Endodermal cell (in vitro differentiated cells): Measurements from ENCODE around the gene EHD4. TPM values are rescaled to one million over a fixed set of nuclear protein-coding genes. Genes with fewer than 3 reads are reported as not detected.
A peak's percentile ranks its signal among the peaks of the same experiment; 100 is the strongest.

Experiments used
- DNase-seq: peaks from one replicate; pipeline ENCODE4 v3.0.0-alpha.2; 2017
- H3K27ac ChIP-seq: 2 replicates; pipeline ENCODE4 v1.5.1; 2013; ENCODE audit warnings: mild to moderate bottlenecking, low read depth, low read length, moderate library complexity
- H3K27me3 ChIP-seq: 2 replicates; pipeline ENCODE4 v1.6.1; 2013; ENCODE audit warnings: mild to moderate bottlenecking, low read length, moderate library complexity; ENCODE audit not compliant: insufficient read depth, control insufficient read depth, poor library complexity, severe bottlenecking
- H3K36me3 ChIP-seq: 2 replicates; pipeline ENCODE4 v1.7.0; 2013; ENCODE audit warnings: mild to moderate bottlenecking, low read length, moderate library complexity; ENCODE audit not compliant: control insufficient read depth, insufficient read depth
- H3K4me1 ChIP-seq: one replicate; pipeline ENCODE4 v1.7.0; 2013; ENCODE audit warnings: low read length; ENCODE audit not compliant: control insufficient read depth, insufficient read depth
- H3K4me3 ChIP-seq: 2 replicates; pipeline ENCODE4 v1.5.1; 2013; ENCODE audit warnings: mild to moderate bottlenecking, low read length, moderate library complexity
- H3K9ac ChIP-seq: 2 replicates; pipeline ENCODE4 v1.6.1; 2013; ENCODE audit warnings: mild to moderate bottlenecking, low read length, moderate library complexity; ENCODE audit not compliant: poor library complexity, severe bottlenecking; ENCODE audit errors: extremely low read depth
- H3K9me3 ChIP-seq: 2 replicates; pipeline ENCODE4 v1.6.1; 2013; ENCODE audit warnings: mild to moderate bottlenecking, low read length, moderate library complexity; ENCODE audit not compliant: control insufficient read depth
- H3K27ac Mint-ChIP-seq: 2 replicates; pipeline ENCODE4 v1.8.0; 2020; ENCODE audit warnings: mixed read lengths
- H3K27me3 Mint-ChIP-seq: 2 replicates; pipeline ENCODE4 v1.8.0; 2021; ENCODE audit warnings: mild to moderate bottlenecking, mixed read lengths; ENCODE audit not compliant: insufficient read depth
- H3K36me3 Mint-ChIP-seq: 2 replicates; pipeline ENCODE4 v1.8.0; 2020; ENCODE audit warnings: low read depth, mixed read lengths
- H3K4me1 Mint-ChIP-seq: 2 replicates; pipeline ENCODE4 v1.8.0; 2020; ENCODE audit warnings: mixed read lengths
- H3K4me3 Mint-ChIP-seq: 2 replicates; pipeline ENCODE4 v1.8.0; 2020; ENCODE audit warnings: mild to moderate bottlenecking, moderate library complexity, mixed read lengths
- H3K9me3 Mint-ChIP-seq: 2 replicates; pipeline ENCODE4 v1.8.0; 2020; ENCODE audit warnings: mild to moderate bottlenecking, mixed read lengths
- CTCF ChIP-seq: fragments of 200-600 bp; sonication (generic); conservative IDR thresholded peaks from 2 replicates; pipeline ENCODE4 v1.5.0; 2021; ENCODE audit warnings: antibody characterized with exemption, mild to moderate bottlenecking
- WGBS, 2 experiments: methylation state at CpG; one replicate each; pipeline versions ENCODE4 v1.1.5 to v1.1.7; 2013; ENCODE audit warnings: missing lambda C conversion rate in 2 of 2, mixed read lengths in 1 of 2; ENCODE audit not compliant: insufficient coverage in 1 of 2, insufficient read length in 1 of 2; 5-methylcytosine and 5-hydroxymethylcytosine counted together
- total RNA-seq, 2 donors: library from RNA; stranded (reverse); fragmentation: NEBNext Ultra II Directional in 1 of 2; extraction: Animal tissue kit (Norgen Biotek cat#: 25700) in 1 of 2; gene quantifications; 2 replicates in 1 of 2; 3 replicates in 1 of 2; pipeline ENCODE4 v1.2.1, GENCODE V29; 2021

Gene EHD4
- total RNA-seq, 2 donors from 2014 or later: 16.9 to 17.3 TPM

GRCh38 chr15:41858756-41859155, 113.6 kb downstream of the EHD4 start:
- DNase-seq: no peak
- Histone ChIP-seq H3K4me1 (no peaks in the 10 kb centered on the region), H3K27me3 (no peaks in the 10 kb centered on the region), H3K9ac (no peak overlapping the region), H3K4me3 (no peak overlapping the region), H3K27ac (no peak overlapping the region), H3K36me3 (no peaks in the 10 kb centered on the region), H3K9me3 (no peaks in the 10 kb centered on the region)
- no peaks in the 10 kb centered on the region for H3K36me3 Mint-ChIP-seq
- H3K4me1 Mint-ChIP-seq: peaks cover 5% of the 10 kb centered on the region
- H3K4me3 Mint-ChIP-seq: no peak overlapping the region
- H3K9me3 Mint-ChIP-seq: no peaks in the 10 kb centered on the region
- no peaks in the 10 kb centered on the region for H3K27me3 Mint-ChIP-seq
- 95% methylated on average over 14 to 15 of the region's 15 CpGs for WGBS, 2 experiments
- H3K27ac Mint-ChIP-seq: no peak overlapping the region
- peak; percentile 53 for TF ChIP-seq CTCF

DNA sequence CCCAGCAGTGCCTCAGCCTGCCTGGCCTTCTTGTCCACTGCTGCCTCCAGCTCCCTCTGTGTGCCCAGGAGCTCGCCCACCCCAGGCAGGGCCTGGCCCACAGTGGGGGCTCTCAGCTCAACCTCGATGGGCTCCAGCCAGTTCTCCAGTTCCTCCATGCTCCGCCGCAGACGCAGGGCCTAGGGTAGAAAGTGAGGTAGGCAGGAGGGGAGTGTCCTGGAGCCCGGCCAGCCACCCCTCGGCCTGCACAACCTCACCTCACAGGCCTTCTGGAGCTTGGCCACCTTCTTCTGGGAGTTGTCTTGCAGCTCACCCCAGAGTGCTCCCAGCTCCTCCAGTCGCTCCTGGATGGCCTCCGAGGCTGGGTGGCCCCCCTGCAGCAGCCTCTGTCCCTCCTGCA, 115.0 kb downstream of the EHD4 start:
- no peaks in the 10 kb centered on the region for H3K27me3 Mint-ChIP-seq
- TF ChIP-seq CTCF: no peak
- Histone ChIP-seq H3K9me3 (no peaks in the 10 kb centered on the region), H3K27me3 (no peaks in the 10 kb centered on the region), H3K27ac (no peak overlapping the region), H3K4me1 (no peaks in the 10 kb centered on the region), H3K9ac (no peak overlapping the region), H3K36me3 (no peaks in the 10 kb centered on the region), H3K4me3 (no peak overlapping the region)
- H3K4me1 Mint-ChIP-seq: peaks cover 5% of the 10 kb centered on the region
- 92 to 94% methylated on average over 6 to 9 of the region's 9 CpGs for WGBS, 2 experiments
- no peak for DNase-seq
- H3K4me3 Mint-ChIP-seq: no peak overlapping the region
- H3K27ac Mint-ChIP-seq: no peak overlapping the region
- H3K9me3 Mint-ChIP-seq: no peaks in the 10 kb centered on the region
- H3K36me3 Mint-ChIP-seq: no peaks in the 10 kb centered on the region

DNA sequence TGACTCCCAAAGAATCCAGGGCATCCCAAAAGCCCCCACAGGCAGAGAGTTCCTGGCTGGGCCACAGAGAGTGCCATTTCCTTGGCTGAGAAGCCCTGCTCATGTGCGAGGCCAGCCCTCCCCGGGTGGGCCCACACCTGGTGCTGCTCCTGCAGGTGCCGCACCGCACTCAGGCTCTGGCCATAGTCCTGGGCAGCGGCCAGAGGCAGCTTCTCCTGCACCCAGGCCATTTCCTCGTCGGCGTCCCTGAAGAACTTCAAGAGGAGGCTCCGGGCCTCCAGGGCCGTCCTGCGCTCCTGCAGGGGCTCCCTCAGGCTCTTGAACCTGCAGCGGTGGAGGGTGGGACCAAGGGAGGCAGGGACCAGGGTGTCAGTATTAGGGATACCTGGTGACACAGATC, 115.6 kb downstream of the EHD4 start:
- Histone ChIP-seq H3K27ac (no peak overlapping the region), H3K4me3 (no peak overlapping the region), H3K4me1 (no peaks in the 10 kb centered on the region), H3K27me3 (no peaks in the 10 kb centered on the region), H3K9ac (no peak overlapping the region), H3K36me3 (no peaks in the 10 kb centered on the region), H3K9me3 (no peaks in the 10 kb centered on the region)
- Mint-ChIP-seq H3K27me3 (no peaks in the 10 kb centered on the region), H3K27ac (no peak overlapping the region), H3K36me3 (no peaks in the 10 kb centered on the region), H3K9me3 (no peaks in the 10 kb centered on the region), H3K4me1 (peaks cover 5% of the 10 kb centered on the region), H3K4me3 (no peak overlapping the region)
- TF ChIP-seq CTCF: no peak
- WGBS, 2 experiments: 92 to 93% methylated on average over 4 to 12 of the region's 12 CpGs
- no peak for DNase-seq
